Measurements from ENCODE around the gene STT3B.

The STT3B gene

DNA sequence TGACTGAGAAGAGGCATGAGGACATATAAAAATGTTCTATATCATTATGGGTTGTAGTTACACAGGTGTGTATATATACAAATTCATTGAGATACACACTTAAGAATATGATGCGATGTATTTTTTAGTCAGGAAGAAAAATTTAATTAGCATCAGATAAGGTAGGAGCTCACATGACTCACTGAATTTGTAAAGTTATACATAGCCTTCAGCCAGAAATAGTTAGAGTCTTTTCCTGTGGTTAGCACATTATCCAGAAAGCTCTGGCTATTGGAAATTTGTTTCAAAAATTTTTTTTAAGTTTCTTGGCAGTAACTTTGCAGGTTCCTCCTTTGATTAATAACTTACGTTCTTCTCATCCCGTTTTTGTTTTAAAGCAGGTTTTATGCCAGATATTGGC lies 88.6 kb downstream of the STT3B start:
- Histone ChIP-seq H3K23ac (ENCODE audit: low read length in 2 of 2) (no peak overlapping the region), H3K27ac (ENCODE audit: low read length, poor library complexity, severe bottlenecking) (no peak overlapping the region), H3K79me1 (replicated peaks; ENCODE audit: low read length, poor library complexity, severe bottlenecking) (peaks cover 4% of the 10 kb centered on the region), H3K4me1 (ENCODE audit: control insufficient read depth, insufficient read depth, low read depth, low read length) (no peaks in the 10 kb centered on the region), H3K27me3 (ENCODE audit: control insufficient read depth in 1 of 2, insufficient read depth in 1 of 2, low read length in 2 of 2) (no peaks in the 10 kb centered on the region), H3K14ac (ENCODE audit: low read length in 2 of 2) (no peak overlapping the region), H2BK5ac (ENCODE audit: low read depth, low read length, poor library complexity, severe bottlenecking) (no peak overlapping the region), H3K4ac (ENCODE audit: low read depth in 1 of 2, low read length in 2 of 2) (no peak overlapping the region), H3K9ac (ENCODE audit: low read length) (no peak overlapping the region), H2BK12ac (ENCODE audit: low read length in 2 of 2) (no peak overlapping the region), H3K18ac (ENCODE audit: low read depth in 1 of 2, low read length in 2 of 2) (no peak overlapping the region), H2AK5ac (ENCODE audit: low read length, severe bottlenecking) (no peak overlapping the region), H3K4me2 (ENCODE audit: low read length, poor library complexity, severe bottlenecking) (no peak overlapping the region), H2BK15ac (ENCODE audit: low read depth, poor library complexity, severe bottlenecking) (no peak overlapping the region), H3K36me3 (ENCODE audit: control insufficient read depth in 1 of 2, insufficient read depth in 2 of 2, low read depth in 1 of 2, low read length in 2 of 2) (peaks cover 0 to 90% of the 10 kb centered on the region in 2 experiments), H2AFZ (ENCODE audit: low read depth, low read length) (no peak overlapping the region), H4K8ac (ENCODE audit: low read length) (no peak overlapping the region), H3K9me3 (ENCODE audit: control insufficient read depth, low read length) (no peaks in the 10 kb centered on the region), H4K91ac (ENCODE audit: low read length) (no peak overlapping the region), H3K4me3 (ENCODE audit: insufficient read depth in 1 of 2, low read depth in 1 of 2, low read length in 2 of 2) (no peak overlapping the region), H2BK120ac (ENCODE audit: low read depth, low read length) (no peak overlapping the region)
- WGBS, result 100% methylated on average over 2 of the region's 3 CpGs
- no peak for DNase-seq

DNA sequence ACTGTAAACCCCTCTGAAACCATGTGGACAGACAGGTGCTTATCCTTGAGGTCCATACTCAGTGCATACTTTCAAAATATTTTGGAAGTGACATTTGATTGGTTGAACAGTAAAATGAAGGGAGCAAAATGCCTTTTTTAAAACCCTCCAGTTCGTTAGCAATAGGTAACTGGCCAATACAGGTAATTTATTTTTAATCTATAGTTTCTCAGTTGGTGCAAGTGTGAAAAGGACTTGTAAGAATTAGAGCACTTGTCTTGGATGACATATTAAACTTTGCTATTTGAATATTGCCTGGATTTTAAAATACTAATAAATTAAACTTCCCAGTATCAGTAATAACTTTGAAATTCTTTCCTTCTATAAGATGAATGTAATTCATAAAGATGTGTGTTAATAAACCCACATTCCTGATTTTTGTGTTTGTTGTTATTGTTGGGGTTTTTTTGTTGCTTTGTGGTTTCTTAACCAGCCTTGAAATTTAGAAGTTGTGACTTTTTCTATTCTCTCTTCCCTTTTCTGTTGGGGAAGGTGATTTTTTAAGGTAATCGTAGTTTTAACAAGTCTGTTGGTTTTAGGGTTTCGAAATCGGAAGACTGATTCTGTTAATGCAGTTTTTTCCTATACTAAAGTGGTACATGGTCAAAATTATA lies 90.0 kb downstream of the STT3B start:
- no peak overlapping the region for H2AK5ac ChIP-seq (ENCODE audit: low read length, severe bottlenecking)
- peaks cover 4 to 96% of the 10 kb centered on the region in 2 experiments for H3K36me3 ChIP-seq (ENCODE audit: control insufficient read depth in 1 of 2, insufficient read depth in 2 of 2, low read depth in 1 of 2, low read length in 2 of 2)
- H3K4me2 ChIP-seq (ENCODE audit: low read length, poor library complexity, severe bottlenecking), result no peak overlapping the region
- DNase-seq, result no peak
- no peak overlapping the region for H2BK120ac ChIP-seq (ENCODE audit: low read depth, low read length)
- H3K14ac ChIP-seq (ENCODE audit: low read length in 2 of 2), result no peak overlapping the region
- H3K4ac ChIP-seq (ENCODE audit: low read depth in 1 of 2, low read length in 2 of 2), result no peak overlapping the region
- no peak overlapping the region for H3K27ac ChIP-seq (ENCODE audit: low read length, poor library complexity, severe bottlenecking)
- H2BK12ac ChIP-seq (ENCODE audit: low read length in 2 of 2), result no peak overlapping the region
- no peaks in the 10 kb centered on the region for H3K9me3 ChIP-seq (ENCODE audit: control insufficient read depth, low read length)
- peaks cover 5% of the 10 kb centered on the region for H3K79me1 ChIP-seq (replicated peaks; ENCODE audit: low read length, poor library complexity, severe bottlenecking)
- H3K23ac ChIP-seq (ENCODE audit: low read length in 2 of 2), result no peak overlapping the region
- no peak overlapping the region for H2BK5ac ChIP-seq (ENCODE audit: low read depth, low read length, poor library complexity, severe bottlenecking)
- H3K4me3 ChIP-seq (ENCODE audit: insufficient read depth in 1 of 2, low read depth in 1 of 2, low read length in 2 of 2), result no peak overlapping the region
- no peak overlapping the region for H4K8ac ChIP-seq (ENCODE audit: low read length)
- H2BK15ac ChIP-seq (ENCODE audit: low read depth, poor library complexity, severe bottlenecking), result no peak overlapping the region
- no peak overlapping the region for H3K9ac ChIP-seq (ENCODE audit: low read length)
- no peak overlapping the region for H2AFZ ChIP-seq (ENCODE audit: low read depth, low read length)
- H3K18ac ChIP-seq (ENCODE audit: low read depth in 1 of 2, low read length in 2 of 2), result no peak overlapping the region
- no peaks in the 10 kb centered on the region for H3K27me3 ChIP-seq (ENCODE audit: control insufficient read depth in 1 of 2, insufficient read depth in 1 of 2, low read length in 2 of 2)
- H3K4me1 ChIP-seq (ENCODE audit: control insufficient read depth, insufficient read depth, low read depth, low read length), result no peaks in the 10 kb centered on the region
- H4K91ac ChIP-seq (ENCODE audit: low read length), result no peak overlapping the region
- no CpG with 5 or more reads among the region's 4 CpGs for WGBS

DNA sequence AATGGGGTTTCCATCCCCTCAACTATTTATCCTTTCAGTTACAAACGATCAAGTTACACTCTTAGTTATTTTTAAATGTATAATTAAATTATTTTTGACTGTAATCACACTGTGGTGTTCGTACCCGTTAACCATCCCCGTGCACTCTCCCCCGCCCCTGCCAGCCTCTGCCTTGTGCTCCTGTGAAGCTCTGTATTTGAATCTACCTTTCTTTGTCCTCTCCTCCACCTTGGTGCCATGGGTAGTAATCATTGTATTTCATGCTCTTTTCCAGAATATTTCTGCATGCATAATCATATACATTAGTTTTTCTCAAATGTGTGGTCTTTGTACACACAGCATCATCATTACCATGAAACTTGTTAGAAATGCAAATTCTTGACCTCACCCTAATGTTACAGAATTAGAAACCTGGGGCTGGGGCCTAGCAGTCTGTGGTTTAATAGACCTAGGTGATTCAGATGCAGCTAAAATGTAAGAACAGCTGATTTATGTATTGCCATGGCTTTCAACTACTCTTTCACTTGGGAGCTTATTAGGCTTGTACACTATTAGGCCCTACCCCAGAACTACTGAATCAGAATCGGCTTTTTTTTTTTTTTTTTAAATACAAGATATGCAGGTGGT lies 91.5 kb downstream of the STT3B start:
- Histone ChIP-seq H2AFZ (ENCODE audit: low read depth, low read length) (no peak overlapping the region), H3K23ac (ENCODE audit: low read length in 2 of 2) (no peak overlapping the region), H3K18ac (ENCODE audit: low read depth in 1 of 2, low read length in 2 of 2) (no peak overlapping the region), H2BK120ac (ENCODE audit: low read depth, low read length) (no peak overlapping the region), H3K27me3 (ENCODE audit: control insufficient read depth in 1 of 2, insufficient read depth in 1 of 2, low read length in 2 of 2) (no peaks in the 10 kb centered on the region), H2BK15ac (ENCODE audit: low read depth, poor library complexity, severe bottlenecking) (no peak overlapping the region), H3K4ac (ENCODE audit: low read depth in 1 of 2, low read length in 2 of 2) (no peak overlapping the region), H4K91ac (ENCODE audit: low read length) (no peak overlapping the region), H3K36me3 (ENCODE audit: control insufficient read depth in 1 of 2, insufficient read depth in 2 of 2, low read depth in 1 of 2, low read length in 2 of 2) (peaks cover 4 to 84% of the 10 kb centered on the region in 2 experiments), H3K4me1 (ENCODE audit: control insufficient read depth, insufficient read depth, low read depth, low read length) (no peaks in the 10 kb centered on the region), H3K14ac (ENCODE audit: low read length in 2 of 2) (no peak overlapping the region), H2AK5ac (ENCODE audit: low read length, severe bottlenecking) (no peak overlapping the region), H4K8ac (ENCODE audit: low read length) (no peak overlapping the region), H3K9ac (ENCODE audit: low read length) (no peak overlapping the region), H2BK12ac (ENCODE audit: low read length in 2 of 2) (no peak overlapping the region), H2BK5ac (ENCODE audit: low read depth, low read length, poor library complexity, severe bottlenecking) (no peak overlapping the region), H3K9me3 (ENCODE audit: control insufficient read depth, low read length) (no peaks in the 10 kb centered on the region), H3K4me2 (ENCODE audit: low read length, poor library complexity, severe bottlenecking) (no peak overlapping the region), H3K27ac (ENCODE audit: low read length, poor library complexity, severe bottlenecking) (no peak overlapping the region), H3K4me3 (ENCODE audit: insufficient read depth in 1 of 2, low read depth in 1 of 2, low read length in 2 of 2) (no peak overlapping the region), H3K79me1 (replicated peaks; ENCODE audit: low read length, poor library complexity, severe bottlenecking) (peaks cover 5% of the 10 kb centered on the region)
- 100% methylated on average over 4 of the region's 6 CpGs for WGBS
- no peak for DNase-seq

DNA sequence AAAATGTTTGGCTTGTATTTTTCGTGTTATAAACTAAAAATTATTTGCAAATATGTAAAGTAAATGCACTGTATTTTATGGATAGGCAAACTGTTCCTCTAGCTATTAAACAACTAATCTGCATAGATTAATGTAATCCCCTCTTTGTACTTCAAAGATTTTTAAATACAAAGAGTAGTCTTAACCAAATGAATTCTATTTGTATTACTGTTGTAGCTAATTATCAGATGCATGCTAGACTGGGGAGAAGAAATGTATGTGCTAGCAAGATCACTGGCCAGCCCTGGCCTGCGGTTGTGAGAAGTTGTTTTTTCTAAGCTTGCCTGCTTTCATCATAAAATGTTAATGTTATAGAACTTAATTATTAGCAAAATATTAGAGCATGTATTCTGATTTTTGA lies 92.6 kb downstream of the STT3B start:
- no peak overlapping the region for H3K4ac ChIP-seq (ENCODE audit: low read depth in 1 of 2, low read length in 2 of 2)
- no peak overlapping the region for H2BK120ac ChIP-seq (ENCODE audit: low read depth, low read length)
- H2BK5ac ChIP-seq (ENCODE audit: low read depth, low read length, poor library complexity, severe bottlenecking), result no peak overlapping the region
- H3K27me3 ChIP-seq (ENCODE audit: control insufficient read depth in 1 of 2, insufficient read depth in 1 of 2, low read length in 2 of 2), result no peaks in the 10 kb centered on the region
- no peak overlapping the region for H3K14ac ChIP-seq (ENCODE audit: low read length in 2 of 2)
- H3K4me2 ChIP-seq (ENCODE audit: low read length, poor library complexity, severe bottlenecking), result no peak overlapping the region
- no peak overlapping the region for H3K18ac ChIP-seq (ENCODE audit: low read depth in 1 of 2, low read length in 2 of 2)
- WGBS, result 43% methylated on average over 1 of the region's 2 CpGs
- no peak overlapping the region for H2AK5ac ChIP-seq (ENCODE audit: low read length, severe bottlenecking)
- H4K91ac ChIP-seq (ENCODE audit: low read length), result no peak overlapping the region
- H3K4me1 ChIP-seq (ENCODE audit: control insufficient read depth, insufficient read depth, low read depth, low read length), result no peaks in the 10 kb centered on the region
- H2BK12ac ChIP-seq (ENCODE audit: low read length in 2 of 2), result no peak overlapping the region
- H3K79me1 ChIP-seq (replicated peaks; ENCODE audit: low read length, poor library complexity, severe bottlenecking), result peaks cover 5% of the 10 kb centered on the region
- H4K8ac ChIP-seq (ENCODE audit: low read length), result no peak overlapping the region
- no peaks in the 10 kb centered on the region for H3K9me3 ChIP-seq (ENCODE audit: control insufficient read depth, low read length)
- no peak overlapping the region for H3K27ac ChIP-seq (ENCODE audit: low read length, poor library complexity, severe bottlenecking)
- no peak overlapping the region for H2AFZ ChIP-seq (ENCODE audit: low read depth, low read length)
- no peak overlapping the region for H3K23ac ChIP-seq (ENCODE audit: low read length in 2 of 2)
- H2BK15ac ChIP-seq (ENCODE audit: low read depth, poor library complexity, severe bottlenecking), result no peak overlapping the region
- DNase-seq, result no peak
- H3K9ac ChIP-seq (ENCODE audit: low read length), result no peak overlapping the region
- no peak overlapping the region for H3K4me3 ChIP-seq (ENCODE audit: insufficient read depth in 1 of 2, low read depth in 1 of 2, low read length in 2 of 2)
- H3K36me3 ChIP-seq (ENCODE audit: control insufficient read depth in 1 of 2, insufficient read depth in 2 of 2, low read depth in 1 of 2, low read length in 2 of 2), result peaks cover 4 to 82% of the 10 kb centered on the region in 2 experiments

Measured in mesenchymal stem cell (in vitro differentiated cells and primary cell).